Bronchial epithelial cell (primary cell): Measurements from ENCODE around the gene GPHB5. TPM values are rescaled to one million over a fixed set of nuclear protein-coding genes. Genes with fewer than 3 reads are reported as not detected.
"Not testable (repeated sequence)": the region's sequence is repeated elsewhere in the genome, so short reads cannot be mapped to it uniquely, and the experiment has no call there.

Experiments used
- DNase-seq: peaks from one replicate; pipeline ENCODE4 v3.0.0-alpha.2; 2010; ENCODE audit warnings: low read depth
- FAIRE-seq: peaks from 2 replicates; lab custom pipeline; 2011; peaks lifted over from hg19 to GRCh38; lab: Jason Lieb, UNC
- H3K27me3 ChIP-seq: 2 replicates; pipeline ENCODE4 v1.5.1; 2011; ENCODE audit warnings: low read length; ENCODE audit not compliant: control insufficient read depth, insufficient read depth
- H3K36me3 ChIP-seq: 2 replicates; pipeline ENCODE4 v1.5.1; 2011; ENCODE audit warnings: low read length; ENCODE audit not compliant: control insufficient read depth, insufficient read depth
- H3K4me3 ChIP-seq: 2 replicates; pipeline ENCODE4 v1.5.1; 2011; ENCODE audit warnings: mild to moderate bottlenecking, low read depth, low read length, control low read depth
- total RNA-seq: library from RNA; depleted of rRNA; stranded (reverse); fragments of >200 nt; gene quantifications from 2 replicates; pipeline ENCODE4 v1.2.1, GENCODE V29; 2014
- TF ChIP-seq, protein P1 (sequence below): IDR thresholded peaks from 2 replicates; pipeline ENCODE4 v1.5.1; 2011; ENCODE audit warnings: mild to moderate bottlenecking, moderate library complexity, low read length, control low read depth, inconsistent platforms; ENCODE audit not compliant: insufficient read depth, severe bottlenecking

The GPHB5 gene
- total RNA-seq, 1 donor from 2014 or later = not detected

DNA sequence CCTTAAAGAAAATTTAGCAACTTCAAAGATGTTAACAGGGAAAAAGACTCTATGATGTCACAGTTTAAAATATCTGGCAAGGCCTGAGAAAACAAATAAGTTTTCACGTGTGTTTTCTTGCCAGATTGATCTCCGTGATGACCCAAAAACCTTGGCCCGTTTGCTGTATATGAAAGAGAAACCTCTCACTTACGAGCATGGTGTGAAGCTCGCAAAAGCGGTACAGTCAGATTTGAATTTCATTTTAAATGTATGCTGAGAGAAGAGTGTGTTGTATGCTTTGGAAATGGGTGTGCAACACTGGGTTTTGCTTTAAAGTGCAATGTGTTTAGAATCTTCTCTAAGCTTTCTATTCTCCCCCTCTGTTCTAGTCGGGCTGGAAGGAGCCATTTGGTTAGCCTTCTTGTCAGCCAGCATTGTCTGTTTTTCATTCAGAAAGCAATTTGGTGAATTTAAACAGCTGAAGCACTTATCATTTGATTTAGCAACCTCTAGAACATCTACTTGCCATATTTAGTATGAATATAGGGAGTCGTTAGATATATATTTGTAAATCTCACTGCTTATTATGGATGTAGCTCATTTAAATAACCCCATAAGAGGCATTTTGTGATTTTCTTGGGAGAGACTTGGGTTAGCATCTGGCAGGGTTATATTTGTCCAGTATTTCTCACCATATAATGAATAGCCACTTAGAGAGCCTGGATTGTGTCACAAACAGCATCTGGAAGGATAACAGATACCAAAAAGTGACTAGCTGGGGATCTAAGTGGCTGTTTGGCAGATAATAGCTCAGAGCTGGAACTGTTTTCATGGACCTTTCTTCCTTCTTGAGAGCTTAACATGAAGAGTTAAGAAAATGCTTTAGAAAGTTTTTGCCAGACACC is 35.5 kb downstream of the GPHB5 start:
- Histone ChIP-seq H3K27me3 (peaks cover 3% of the 10 kb centered on the region), H3K36me3 (no peaks in the 10 kb centered on the region), H3K4me3 (no peak overlapping the region)
- FAIRE-seq (no peak), DNase-seq (no peak)
- TF ChIP-seq, protein P1, sequence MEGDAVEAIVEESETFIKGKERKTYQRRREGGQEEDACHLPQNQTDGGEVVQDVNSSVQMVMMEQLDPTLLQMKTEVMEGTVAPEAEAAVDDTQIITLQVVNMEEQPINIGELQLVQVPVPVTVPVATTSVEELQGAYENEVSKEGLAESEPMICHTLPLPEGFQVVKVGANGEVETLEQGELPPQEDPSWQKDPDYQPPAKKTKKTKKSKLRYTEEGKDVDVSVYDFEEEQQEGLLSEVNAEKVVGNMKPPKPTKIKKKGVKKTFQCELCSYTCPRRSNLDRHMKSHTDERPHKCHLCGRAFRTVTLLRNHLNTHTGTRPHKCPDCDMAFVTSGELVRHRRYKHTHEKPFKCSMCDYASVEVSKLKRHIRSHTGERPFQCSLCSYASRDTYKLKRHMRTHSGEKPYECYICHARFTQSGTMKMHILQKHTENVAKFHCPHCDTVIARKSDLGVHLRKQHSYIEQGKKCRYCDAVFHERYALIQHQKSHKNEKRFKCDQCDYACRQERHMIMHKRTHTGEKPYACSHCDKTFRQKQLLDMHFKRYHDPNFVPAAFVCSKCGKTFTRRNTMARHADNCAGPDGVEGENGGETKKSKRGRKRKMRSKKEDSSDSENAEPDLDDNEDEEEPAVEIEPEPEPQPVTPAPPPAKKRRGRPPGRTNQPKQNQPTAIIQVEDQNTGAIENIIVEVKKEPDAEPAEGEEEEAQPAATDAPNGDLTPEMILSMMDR = no peak

DNA sequence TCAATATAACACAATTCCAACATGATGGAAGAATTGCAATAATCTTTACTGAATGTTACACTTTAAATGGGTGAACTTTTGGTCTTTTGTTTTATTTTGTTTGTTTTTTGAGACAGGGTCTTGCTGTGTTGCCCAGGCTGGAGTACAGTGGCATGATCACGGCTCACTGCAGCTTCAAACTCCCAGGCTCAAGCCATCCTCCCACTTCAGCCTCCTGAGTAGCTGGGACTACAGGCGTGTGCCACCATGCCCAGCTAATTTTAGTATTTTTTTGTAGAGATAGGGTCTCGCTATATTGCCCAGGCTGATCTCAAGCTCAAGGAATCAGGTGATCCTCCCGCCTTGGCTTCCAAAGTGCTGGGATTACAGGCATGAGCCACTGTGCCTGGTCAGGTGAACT is 38.8 kb downstream of the GPHB5 start:
- not testable (repeated sequence) for DNase-seq, FAIRE-seq, H3K4me3 ChIP-seq, H3K27me3 ChIP-seq, H3K36me3 ChIP-seq

DNA sequence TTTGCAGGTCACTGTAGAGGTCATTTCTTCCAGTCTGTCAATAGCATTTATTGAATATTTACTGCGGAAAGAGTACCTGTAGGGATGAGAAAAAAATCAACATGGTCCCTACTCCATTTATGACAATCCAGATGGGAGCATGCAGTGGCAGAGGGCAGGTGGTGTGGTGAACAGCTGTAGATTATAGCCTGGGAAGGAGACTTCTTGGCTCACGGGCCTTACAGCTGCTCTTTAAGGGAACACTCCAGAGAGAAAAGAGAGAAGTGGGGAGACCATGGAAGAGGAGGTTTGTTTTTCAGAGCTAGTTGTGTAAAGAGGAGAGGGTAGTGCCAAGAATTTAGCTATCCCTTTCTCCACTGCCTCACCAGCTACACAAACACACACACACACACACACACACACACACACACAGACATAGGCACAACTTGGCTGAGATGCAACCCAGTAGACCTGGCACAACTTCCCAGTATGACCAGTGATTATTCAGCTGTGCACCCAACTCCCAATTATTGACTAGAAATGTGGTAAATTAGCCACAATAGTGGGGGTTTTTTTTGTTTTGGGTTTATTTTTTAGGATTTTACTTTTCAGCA is 41.0 kb downstream of the GPHB5 start:
- H3K27me3 ChIP-seq = peaks cover 2% of the 10 kb centered on the region
- FAIRE-seq = no peak
- DNase-seq = no peak
- H3K4me3 ChIP-seq = no peak overlapping the region
- TF ChIP-seq, protein P1 = no peak
- no peaks in the 10 kb centered on the region for H3K36me3 ChIP-seq

DNA sequence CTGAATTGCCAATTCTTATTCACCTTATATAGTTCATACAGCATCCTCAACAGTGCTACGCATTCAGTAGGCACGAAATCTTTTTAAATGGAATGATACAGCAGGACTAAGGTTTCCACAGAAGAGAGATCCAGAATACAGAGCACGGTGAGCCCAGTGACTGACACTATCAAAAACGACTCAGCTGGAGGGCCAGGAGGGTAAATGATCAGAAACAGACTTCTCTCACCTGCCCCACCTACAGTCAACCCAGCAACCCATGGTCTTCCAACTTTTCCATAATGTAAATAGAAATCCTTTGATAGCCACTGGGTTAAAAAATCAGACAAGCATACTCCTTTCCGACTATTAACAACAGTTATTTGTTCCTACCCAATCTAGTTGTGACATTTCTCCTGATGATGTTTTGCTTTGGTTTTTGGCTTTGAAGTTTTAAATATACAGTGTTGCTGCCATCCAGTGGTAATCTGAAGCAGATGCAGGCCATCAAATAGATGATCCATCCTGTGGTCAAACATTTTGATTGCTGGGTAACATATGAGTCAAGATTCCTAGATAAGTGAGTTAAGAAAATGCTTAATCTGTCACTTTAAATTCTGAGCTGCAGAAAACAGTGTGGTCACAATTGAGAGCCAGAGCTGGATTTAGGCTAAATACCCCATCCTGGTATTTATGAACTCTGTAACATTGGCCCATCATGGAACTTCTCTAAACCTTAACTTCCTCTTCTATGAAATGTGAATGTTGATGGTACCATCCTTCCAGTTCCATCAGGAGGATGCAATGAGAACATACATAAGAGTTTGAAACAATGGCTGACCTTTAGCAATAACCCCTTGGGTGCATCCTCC is 42.0 kb downstream of the GPHB5 start:
- FAIRE-seq (no peak), DNase-seq (peak; percentile 64)
- TF ChIP-seq, protein P1 = peak; percentile 62
- Histone ChIP-seq H3K27me3 (peaks cover 2% of the 10 kb centered on the region), H3K4me3 (no peak overlapping the region), H3K36me3 (no peaks in the 10 kb centered on the region)

DNA sequence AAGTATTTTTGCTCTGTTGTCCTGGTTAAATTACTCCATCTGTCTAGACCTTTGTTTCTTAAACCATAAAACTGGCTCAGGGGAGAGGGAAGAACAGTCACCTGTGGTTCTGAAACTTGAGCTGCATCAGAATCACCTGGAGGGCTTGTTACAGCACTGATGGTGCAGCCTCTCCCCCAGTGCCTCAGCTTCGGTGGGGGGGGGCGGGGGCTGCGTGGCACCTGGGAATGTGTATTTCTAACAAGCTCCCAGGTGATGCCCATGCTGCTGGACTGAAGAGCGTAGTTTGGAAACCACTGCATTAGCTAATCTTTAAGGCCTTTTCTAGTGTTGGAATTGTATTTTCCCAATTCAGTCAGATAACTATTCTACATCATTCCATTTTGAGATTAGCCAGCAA is 42.7 kb downstream of the GPHB5 start:
- Histone ChIP-seq H3K27me3 (peaks cover 2% of the 10 kb centered on the region), H3K36me3 (no peaks in the 10 kb centered on the region), H3K4me3 (no peak overlapping the region)
- TF ChIP-seq, protein P1 = no peak
- DNase-seq = no peak
- no peak for FAIRE-seq

DNA sequence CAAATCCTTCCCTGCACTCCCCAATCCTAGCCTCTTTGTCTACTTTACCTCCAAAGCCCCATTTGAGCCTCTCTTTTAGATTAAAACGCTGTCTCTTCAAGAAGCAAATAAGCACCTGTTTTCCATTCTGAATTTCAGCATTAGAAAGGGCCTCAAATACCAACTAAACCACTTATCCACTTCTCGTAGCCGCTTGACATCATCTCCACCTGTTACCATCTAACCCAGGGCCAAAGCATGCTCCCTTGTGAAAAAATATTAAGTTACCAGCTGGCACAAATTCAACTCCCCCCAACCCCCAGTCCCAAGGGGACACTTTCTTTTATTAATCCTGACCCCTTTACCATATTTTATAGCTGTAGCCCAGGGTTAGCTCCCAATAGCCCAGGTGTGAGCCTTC is 43.1 kb downstream of the GPHB5 start:
- FAIRE-seq = no peak
- no peaks in the 10 kb centered on the region for H3K27me3 ChIP-seq
- TF ChIP-seq, protein P1 = no peak
- DNase-seq = no peak
- no peak overlapping the region for H3K4me3 ChIP-seq
- no peaks in the 10 kb centered on the region for H3K36me3 ChIP-seq
